Measurements from ENCODE around the gene CCDC51.

CCDC51 gene

GRCh38 chr3:48467473-48468267 lies 27.8 kb upstream of the CCDC51 start:
- no peak overlapping the region for H2BK5ac ChIP-seq (ENCODE audit: low read depth, low read length, poor library complexity)
- H3K36me3 ChIP-seq (ENCODE audit: control insufficient read depth in 1 of 2, insufficient read depth in 2 of 2, low read length in 2 of 2) = peaks cover 37 to 48% of the 10 kb centered on the region in 2 experiments
- H3K18ac ChIP-seq (ENCODE audit: low read length) = no peak overlapping the region
- no peak overlapping the region for H4K91ac ChIP-seq (ENCODE audit: low read depth, low read length)
- H3K4me2 ChIP-seq (ENCODE audit: low read length) = no peak overlapping the region
- no peaks in the 10 kb centered on the region for H3K27me3 ChIP-seq (ENCODE audit: insufficient read depth, low read length)
- peaks cover 13% of the 10 kb centered on the region for H3K79me1 ChIP-seq (ENCODE audit: low read length)
- H3K4me1 ChIP-seq (ENCODE audit: control insufficient read depth in 1 of 2, insufficient read depth in 2 of 2, low read length in 2 of 2) = peaks cover 12 to 14% of the 10 kb centered on the region in 2 experiments
- H4K12ac ChIP-seq (ENCODE audit: low read depth, low read length) = no peak overlapping the region
- no peak overlapping the region for H2BK120ac ChIP-seq (ENCODE audit: insufficient read depth, low read length, poor library complexity)
- H3K9me3 ChIP-seq (ENCODE audit: insufficient read depth, low read depth, low read length) = no peaks in the 10 kb centered on the region
- WGBS (ENCODE audit: extremely low coverage, insufficient coverage, insufficient read length) = no CpG with 5 or more reads among the region's 7 CpGs
- no peak overlapping the region for H3K9ac ChIP-seq (ENCODE audit: low read length)
- H3K14ac ChIP-seq (ENCODE audit: low read length) = no peak overlapping the region
- no peak overlapping the region for H4K8ac ChIP-seq (ENCODE audit: low read depth, low read length)
- peak overlapping the region; percentile 11 for H2AK5ac ChIP-seq (ENCODE audit: low read length)
- H3K23ac ChIP-seq (ENCODE audit: low read length) = no peak overlapping the region
- DNase-seq = no peak
- H3K4ac ChIP-seq (ENCODE audit: low read depth, low read length) = no peak overlapping the region
- no peak overlapping the region for H3K4me3 ChIP-seq (ENCODE audit: low read depth, low read length)
- no peak overlapping the region for H2AFZ ChIP-seq (ENCODE audit: insufficient read depth, low read length, poor library complexity)
- no peak overlapping the region for H3K27ac ChIP-seq (ENCODE audit: low read depth, low read length)
- H2BK12ac ChIP-seq (ENCODE audit: low read length) = no peak overlapping the region
- H3K79me2 ChIP-seq (ENCODE audit: control insufficient read depth, insufficient read depth, low read length, poor library complexity) = peaks cover 8% of the 10 kb centered on the region

GRCh38 chr3:48467110-48467454 lies 27.2 kb upstream of the CCDC51 start:
- Histone ChIP-seq H2AK5ac (ENCODE audit: low read length) (no peak overlapping the region), H3K4me1 (ENCODE audit: control insufficient read depth in 1 of 2, insufficient read depth in 2 of 2, low read length in 2 of 2) (peaks cover 12 to 14% of the 10 kb centered on the region in 2 experiments), H3K4me2 (ENCODE audit: low read length) (no peak overlapping the region), H4K12ac (ENCODE audit: low read depth, low read length) (no peak overlapping the region), H2BK5ac (ENCODE audit: low read depth, low read length, poor library complexity) (no peak overlapping the region), H2BK12ac (ENCODE audit: low read length) (peak overlapping the region; percentile 10), H3K9ac (ENCODE audit: low read length) (no peak overlapping the region), H2AFZ (ENCODE audit: insufficient read depth, low read length, poor library complexity) (no peak overlapping the region), H4K91ac (ENCODE audit: low read depth, low read length) (no peak overlapping the region), H3K79me2 (ENCODE audit: control insufficient read depth, insufficient read depth, low read length, poor library complexity) (peaks cover 6% of the 10 kb centered on the region), H3K9me3 (ENCODE audit: insufficient read depth, low read depth, low read length) (no peaks in the 10 kb centered on the region), H3K36me3 (ENCODE audit: control insufficient read depth in 1 of 2, insufficient read depth in 2 of 2, low read length in 2 of 2) (peaks cover 37 to 48% of the 10 kb centered on the region in 2 experiments), H3K23ac (ENCODE audit: low read length) (no peak overlapping the region), H4K8ac (ENCODE audit: low read depth, low read length) (no peak overlapping the region), H3K4me3 (ENCODE audit: low read depth, low read length) (no peak overlapping the region), H2BK120ac (ENCODE audit: insufficient read depth, low read length, poor library complexity) (no peak overlapping the region), H3K27ac (ENCODE audit: low read depth, low read length) (no peak overlapping the region), H3K27me3 (ENCODE audit: insufficient read depth, low read length) (no peaks in the 10 kb centered on the region), H3K4ac (ENCODE audit: low read depth, low read length) (no peak overlapping the region), H3K79me1 (ENCODE audit: low read length) (peaks cover 10% of the 10 kb centered on the region), H3K14ac (ENCODE audit: low read length) (no peak overlapping the region), H3K18ac (ENCODE audit: low read length) (no peak overlapping the region)
- DNase-seq = no peak
- no CpG with 5 or more reads among the region's 9 CpGs for WGBS (ENCODE audit: extremely low coverage, insufficient coverage, insufficient read length)

- peaks cover 10% of the 10 kb centered on the region for H3K79me1 ChIP-seq (ENCODE audit: low read length)
- no peak overlapping the region for H3K9ac ChIP-seq (ENCODE audit: low read length)
- WGBS (ENCODE audit: extremely low coverage, insufficient coverage, insufficient read length) = no CpG with 5 or more reads among the region's 19 CpGs
- peak overlapping the region; percentile 50 for H2AK5ac ChIP-seq (ENCODE audit: low read length)
- no peak overlapping the region for H3K4me3 ChIP-seq (ENCODE audit: low read depth, low read length)
- H3K9me3 ChIP-seq (ENCODE audit: insufficient read depth, low read depth, low read length) = no peaks in the 10 kb centered on the region
- H2BK5ac ChIP-seq (ENCODE audit: low read depth, low read length, poor library complexity) = peak overlapping the region; percentile 88
- H3K18ac ChIP-seq (ENCODE audit: low read length) = peak overlapping the region; percentile 47
- H3K23ac ChIP-seq (ENCODE audit: low read length) = no peak overlapping the region
- H4K8ac ChIP-seq (ENCODE audit: low read depth, low read length) = peak overlapping the region; percentile 72
- H3K27me3 ChIP-seq (ENCODE audit: insufficient read depth, low read length) = no peaks in the 10 kb centered on the region
- DNase-seq = no peak
- peaks cover 6% of the 10 kb centered on the region for H3K79me2 ChIP-seq (ENCODE audit: control insufficient read depth, insufficient read depth, low read length, poor library complexity)
- H2BK120ac ChIP-seq (ENCODE audit: insufficient read depth, low read length, poor library complexity) = peak overlapping the region; percentile 92
- no peak overlapping the region for H3K4me2 ChIP-seq (ENCODE audit: low read length)
- peaks cover 37 to 48% of the 10 kb centered on the region in 2 experiments for H3K36me3 ChIP-seq (ENCODE audit: control insufficient read depth in 1 of 2, insufficient read depth in 2 of 2, low read length in 2 of 2)
- peak overlapping the region; percentile 99 for H4K91ac ChIP-seq (ENCODE audit: low read depth, low read length)
- H2AFZ ChIP-seq (ENCODE audit: insufficient read depth, low read length, poor library complexity) = peak overlapping the region; percentile 6
- H3K14ac ChIP-seq (ENCODE audit: low read length) = peak overlapping the region; percentile 78
- peak overlapping the region; percentile 78 for H3K4ac ChIP-seq (ENCODE audit: low read depth, low read length)
- peak overlapping the region; percentile 85 for H2BK12ac ChIP-seq (ENCODE audit: low read length)
- peak overlapping the region; percentile 95 for H3K27ac ChIP-seq (ENCODE audit: low read depth, low read length)
- peaks cover 12 to 14% of the 10 kb centered on the region in 2 experiments for H3K4me1 ChIP-seq (ENCODE audit: control insufficient read depth in 1 of 2, insufficient read depth in 2 of 2, low read length in 2 of 2)
- H4K12ac ChIP-seq (ENCODE audit: low read depth, low read length) = peak overlapping the region; percentile 61
These were observed 26.6 kb upstream of the CCDC51 start for GRCh38 chr3:48466386-48467109.

GRCh38 chr3:48465531-48466378 lies 25.8 kb upstream of the CCDC51 start:
- H3K4me2 ChIP-seq (ENCODE audit: low read length) = peak overlapping the region; percentile 24
- H4K91ac ChIP-seq (ENCODE audit: low read depth, low read length) = peak overlapping the region; percentile 99
- peak; percentile 99 to 100 for DNase-seq
- H2BK5ac ChIP-seq (ENCODE audit: low read depth, low read length, poor library complexity) = peak overlapping the region; percentile 88
- peak overlapping the region; percentile 78 for H3K14ac ChIP-seq (ENCODE audit: low read length)
- H4K8ac ChIP-seq (ENCODE audit: low read depth, low read length) = peak overlapping the region; percentile 72
- no peak overlapping the region for H3K4me3 ChIP-seq (ENCODE audit: low read depth, low read length)
- peak overlapping the region; percentile 78 for H3K4ac ChIP-seq (ENCODE audit: low read depth, low read length)
- H2BK120ac ChIP-seq (ENCODE audit: insufficient read depth, low read length, poor library complexity) = peak overlapping the region; percentile 92
- WGBS (ENCODE audit: extremely low coverage, insufficient coverage, insufficient read length) = no CpG with 5 or more reads among the region's 21 CpGs
- H3K9ac ChIP-seq (ENCODE audit: low read length) = peak overlapping the region; percentile 6
- no peaks in the 10 kb centered on the region for H3K27me3 ChIP-seq (ENCODE audit: insufficient read depth, low read length)
- peaks cover 43 to 55% of the 10 kb centered on the region in 2 experiments for H3K36me3 ChIP-seq (ENCODE audit: control insufficient read depth in 1 of 2, insufficient read depth in 2 of 2, low read length in 2 of 2)
- H2AFZ ChIP-seq (ENCODE audit: insufficient read depth, low read length, poor library complexity) = peak overlapping the region; percentile 6
- no peaks in the 10 kb centered on the region for H3K9me3 ChIP-seq (ENCODE audit: insufficient read depth, low read depth, low read length)
- peaks cover 6% of the 10 kb centered on the region for H3K79me2 ChIP-seq (ENCODE audit: control insufficient read depth, insufficient read depth, low read length, poor library complexity)
- H3K23ac ChIP-seq (ENCODE audit: low read length) = no peak overlapping the region
- H3K18ac ChIP-seq (ENCODE audit: low read length) = peak overlapping the region; percentile 47
- peak overlapping the region; percentile 95 for H3K27ac ChIP-seq (ENCODE audit: low read depth, low read length)
- H2AK5ac ChIP-seq (ENCODE audit: low read length) = peak overlapping the region; percentile 50
- H3K79me1 ChIP-seq (ENCODE audit: low read length) = peaks cover 10% of the 10 kb centered on the region
- H4K12ac ChIP-seq (ENCODE audit: low read depth, low read length) = peak overlapping the region; percentile 61
- H3K4me1 ChIP-seq (ENCODE audit: control insufficient read depth in 1 of 2, insufficient read depth in 2 of 2, low read length in 2 of 2) = peaks cover 12 to 14% of the 10 kb centered on the region in 2 experiments
- H2BK12ac ChIP-seq (ENCODE audit: low read length) = peak overlapping the region; percentile 85
